ENCODE measurements around the gene AGAP1. TPM values are rescaled to one million over a fixed set of nuclear protein-coding genes. Genes with fewer than 3 reads are reported as not detected.

The AGAP1 gene
- total RNA-seq, 1 donor from 2014 or later: 43.9 TPM

DNA sequence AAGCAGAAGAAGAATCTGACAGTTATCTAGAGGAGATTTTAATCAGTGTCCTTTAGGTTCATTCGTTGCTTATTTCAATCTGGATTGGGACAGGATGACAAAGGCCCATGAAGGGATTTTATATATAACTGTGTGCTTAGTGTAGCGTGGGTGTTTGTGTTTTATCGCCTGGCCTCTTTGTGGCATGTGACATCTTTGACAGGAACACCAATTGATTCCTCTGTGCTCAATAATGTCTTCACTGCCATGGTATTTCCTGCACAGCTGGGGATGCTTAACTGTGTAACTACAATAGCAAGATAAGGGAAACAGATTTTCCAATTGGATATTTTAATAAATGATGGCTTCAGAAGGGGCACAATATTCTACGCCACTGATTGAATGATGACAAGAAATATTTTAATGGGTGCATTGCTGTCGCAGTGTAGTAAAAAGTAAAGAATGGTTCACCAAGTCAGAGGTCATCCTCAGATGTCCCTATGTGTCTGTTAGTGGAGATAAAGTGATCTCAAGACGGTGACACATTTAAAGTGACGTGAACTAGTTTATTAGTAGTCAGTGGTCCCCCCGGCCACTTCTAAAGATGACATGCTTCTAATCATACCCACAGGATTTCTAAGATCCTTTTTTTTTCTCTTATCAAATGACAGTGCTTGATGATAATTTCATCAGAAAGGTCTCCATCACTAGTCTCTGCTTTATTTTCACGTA, 160.4 kb downstream of the AGAP1 start:
- Mint-ChIP-seq H3K27me3 (ENCODE audit: unreplicated experiment) (no peaks in the 10 kb centered on the region), H3K27ac (ENCODE audit: unreplicated experiment) (peak overlapping the region; percentile 94), H3K4me3 (ENCODE audit: unreplicated experiment) (no peak overlapping the region), H3K9me3 (ENCODE audit: unreplicated experiment) (no peaks in the 10 kb centered on the region), H3K36me3 (ENCODE audit: low read depth, unreplicated experiment) (no peaks in the 10 kb centered on the region), H3K4me1 (ENCODE audit: unreplicated experiment) (peaks cover 53% of the 10 kb centered on the region)
- DNase-seq (ENCODE audit: low spot score): no peak
- no peak for TF ChIP-seq CTCF (IDR thresholded peaks at IDR 0.05; ENCODE audit: unreplicated experiment)

DNA sequence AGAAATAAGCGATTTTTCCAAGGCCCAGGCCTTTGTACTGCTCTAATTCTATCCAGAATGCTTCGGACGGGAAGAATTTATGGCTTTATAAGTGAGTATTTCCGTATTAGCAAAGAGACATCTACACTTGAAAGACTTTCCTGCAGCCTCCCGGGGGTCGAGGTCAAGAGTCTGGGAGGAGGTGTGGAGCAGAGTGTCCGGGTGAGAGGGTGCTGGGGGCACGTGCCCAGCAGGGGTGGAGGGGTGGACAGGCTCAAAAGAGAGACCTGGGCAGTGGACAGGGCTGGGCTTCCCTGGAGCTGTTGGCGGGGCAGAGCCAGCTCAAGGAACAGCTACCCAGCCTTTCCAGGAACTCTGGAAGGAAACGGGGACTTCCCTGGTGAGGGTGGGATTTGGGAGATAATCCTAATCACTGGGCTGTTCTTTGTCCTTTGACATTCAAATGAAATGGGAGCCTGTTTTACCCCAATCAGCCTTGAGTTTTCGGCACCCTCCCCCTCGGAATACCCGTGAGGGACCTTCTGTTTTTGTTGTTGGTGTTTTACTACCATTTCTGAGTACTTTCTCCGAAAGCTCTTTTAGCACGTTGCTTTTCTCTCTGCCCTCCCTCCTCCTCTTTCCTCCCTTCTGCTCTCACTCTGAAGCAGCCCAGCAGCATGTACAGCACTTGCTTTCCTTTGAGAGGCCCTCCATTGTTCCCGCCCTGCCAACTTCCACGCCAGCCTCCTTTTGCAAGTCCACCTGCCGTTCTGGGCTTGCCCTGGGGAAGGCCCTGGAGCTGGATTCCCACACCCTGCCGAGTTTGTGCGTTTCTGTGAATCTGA, 164.7 kb downstream of the AGAP1 start:
- Mint-ChIP-seq H3K9me3 (ENCODE audit: unreplicated experiment) (no peaks in the 10 kb centered on the region), H3K27ac (ENCODE audit: unreplicated experiment) (peak overlapping the region; percentile 75), H3K4me1 (ENCODE audit: unreplicated experiment) (peaks cover 64% of the 10 kb centered on the region), H3K27me3 (ENCODE audit: unreplicated experiment) (peaks cover 6% of the 10 kb centered on the region), H3K36me3 (ENCODE audit: low read depth, unreplicated experiment) (no peaks in the 10 kb centered on the region), H3K4me3 (ENCODE audit: unreplicated experiment) (peak overlapping the region; percentile 58)
- no peak for TF ChIP-seq CTCF (IDR thresholded peaks at IDR 0.05; ENCODE audit: unreplicated experiment)
- DNase-seq (ENCODE audit: low spot score): peak; percentile 39

GRCh38 chr2:235659767-235660322, 166.0 kb downstream of the AGAP1 start:
- H3K36me3 Mint-ChIP-seq (ENCODE audit: low read depth, unreplicated experiment): no peaks in the 10 kb centered on the region
- no peak overlapping the region for H3K4me3 Mint-ChIP-seq (ENCODE audit: unreplicated experiment)
- no peaks in the 10 kb centered on the region for H3K9me3 Mint-ChIP-seq (ENCODE audit: unreplicated experiment)
- H3K27ac Mint-ChIP-seq (ENCODE audit: unreplicated experiment): no peak overlapping the region
- no peak for DNase-seq (ENCODE audit: low spot score)
- peaks cover 62% of the 10 kb centered on the region for H3K4me1 Mint-ChIP-seq (ENCODE audit: unreplicated experiment)
- H3K27me3 Mint-ChIP-seq (ENCODE audit: unreplicated experiment): peaks cover 6% of the 10 kb centered on the region
- no peak for TF ChIP-seq CTCF (IDR thresholded peaks at IDR 0.05; ENCODE audit: unreplicated experiment)

DNA sequence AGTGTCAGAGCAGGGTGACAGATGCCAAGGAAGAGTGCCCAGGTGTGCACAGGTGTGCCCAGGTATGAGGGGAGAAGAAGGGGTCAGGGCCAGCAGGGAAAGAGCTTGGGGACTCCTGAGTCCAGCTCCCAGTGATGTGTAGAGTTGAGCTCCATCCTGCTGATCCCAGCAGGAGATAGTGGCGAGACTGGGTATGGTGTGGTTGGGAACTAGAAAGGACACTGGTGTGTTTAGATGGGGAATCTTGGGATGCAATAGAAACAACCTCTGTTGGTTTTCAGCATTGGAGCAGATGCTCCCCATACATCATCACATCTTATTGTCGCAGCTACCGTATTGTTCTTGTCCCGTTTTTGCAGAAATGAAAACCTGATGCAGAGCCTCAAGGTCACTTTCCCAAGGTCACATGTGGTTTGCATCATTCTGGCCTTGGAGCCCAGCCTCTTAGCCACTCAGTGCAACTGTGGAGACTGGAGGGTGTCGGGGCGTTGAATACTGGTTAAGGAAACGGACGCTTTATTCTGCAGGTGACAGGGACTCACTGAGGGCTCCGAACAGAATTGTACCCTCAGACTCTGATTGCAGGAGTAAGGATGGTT, 166.7 kb downstream of the AGAP1 start:
- DNase-seq (ENCODE audit: low spot score): no peak
- TF ChIP-seq CTCF (IDR thresholded peaks at IDR 0.05; ENCODE audit: unreplicated experiment): no peak
- no peaks in the 10 kb centered on the region for H3K36me3 Mint-ChIP-seq (ENCODE audit: low read depth, unreplicated experiment)
- peaks cover 6% of the 10 kb centered on the region for H3K27me3 Mint-ChIP-seq (ENCODE audit: unreplicated experiment)
- H3K9me3 Mint-ChIP-seq (ENCODE audit: unreplicated experiment): no peaks in the 10 kb centered on the region
- peak overlapping the region; percentile 48 for H3K27ac Mint-ChIP-seq (ENCODE audit: unreplicated experiment)
- H3K4me3 Mint-ChIP-seq (ENCODE audit: unreplicated experiment): no peak overlapping the region
- H3K4me1 Mint-ChIP-seq (ENCODE audit: unreplicated experiment): peaks cover 63% of the 10 kb centered on the region
